Measurements from ENCODE around the gene FLRT1. TPM values are rescaled to one million over a fixed set of nuclear protein-coding genes. Genes with fewer than 3 reads are reported as not detected.

The FLRT1 gene
- total RNA-seq, 1 experiment from 2014 or later = 0.39 TPM

DNA sequence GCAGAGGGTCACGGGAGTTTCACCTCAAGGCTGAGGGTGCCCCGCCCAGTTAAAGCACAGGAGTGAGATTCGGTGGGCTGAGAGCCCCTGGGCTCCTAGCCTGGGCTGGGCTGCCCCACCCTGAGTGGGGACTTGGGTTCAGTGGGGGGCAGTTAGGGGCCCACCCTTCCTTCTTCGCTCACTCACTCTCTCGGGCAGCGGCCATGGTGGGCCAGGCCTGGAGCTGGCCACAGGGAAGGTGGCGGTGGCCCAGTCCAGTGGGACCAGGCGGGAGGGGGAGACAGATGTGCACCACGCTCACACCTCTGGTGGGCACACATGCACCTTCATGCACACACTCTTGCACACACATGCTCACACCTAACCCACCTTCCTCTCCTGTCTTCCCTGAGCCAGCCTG, 6.1 kb downstream of the FLRT1 start:
- Mint-ChIP-seq H3K36me3 (ENCODE audit: insufficient read depth, unreplicated experiment) (no peaks in the 10 kb centered on the region), H3K27ac (ENCODE audit: unreplicated experiment) (no peak overlapping the region), H3K9me3 (ENCODE audit: unreplicated experiment) (no peaks in the 10 kb centered on the region), H3K4me1 (ENCODE audit: low read depth, unreplicated experiment) (peaks cover 7% of the 10 kb centered on the region), H3K27me3 (ENCODE audit: insufficient read depth, unreplicated experiment) (no peaks in the 10 kb centered on the region), H3K4me3 (ENCODE audit: unreplicated experiment) (no peak overlapping the region)
- no TSS peak for BruUV-seq (replicated peaks)
- TF ChIP-seq, protein P1, sequence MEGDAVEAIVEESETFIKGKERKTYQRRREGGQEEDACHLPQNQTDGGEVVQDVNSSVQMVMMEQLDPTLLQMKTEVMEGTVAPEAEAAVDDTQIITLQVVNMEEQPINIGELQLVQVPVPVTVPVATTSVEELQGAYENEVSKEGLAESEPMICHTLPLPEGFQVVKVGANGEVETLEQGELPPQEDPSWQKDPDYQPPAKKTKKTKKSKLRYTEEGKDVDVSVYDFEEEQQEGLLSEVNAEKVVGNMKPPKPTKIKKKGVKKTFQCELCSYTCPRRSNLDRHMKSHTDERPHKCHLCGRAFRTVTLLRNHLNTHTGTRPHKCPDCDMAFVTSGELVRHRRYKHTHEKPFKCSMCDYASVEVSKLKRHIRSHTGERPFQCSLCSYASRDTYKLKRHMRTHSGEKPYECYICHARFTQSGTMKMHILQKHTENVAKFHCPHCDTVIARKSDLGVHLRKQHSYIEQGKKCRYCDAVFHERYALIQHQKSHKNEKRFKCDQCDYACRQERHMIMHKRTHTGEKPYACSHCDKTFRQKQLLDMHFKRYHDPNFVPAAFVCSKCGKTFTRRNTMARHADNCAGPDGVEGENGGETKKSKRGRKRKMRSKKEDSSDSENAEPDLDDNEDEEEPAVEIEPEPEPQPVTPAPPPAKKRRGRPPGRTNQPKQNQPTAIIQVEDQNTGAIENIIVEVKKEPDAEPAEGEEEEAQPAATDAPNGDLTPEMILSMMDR (IDR thresholded peaks at IDR 0.05; ENCODE audit: insufficient read depth in 1 of 2, low read depth in 1 of 2, low read length in 1 of 2, severe bottlenecking in 1 of 2, unreplicated experiment in 1 of 2) = no peak
- no peaks in the 10 kb centered on the region; the same call in 1 of the 2 replicates for H3K36me3 ChIP-seq (ENCODE audit: control insufficient read depth, insufficient read depth, low read length)
- H3K9me3 ChIP-seq = no peaks in the 10 kb centered on the region
- DNase-seq = no peak
- H3K4me1 ChIP-seq = peaks cover 13% of the 10 kb centered on the region
- intact Hi-C loops (cut with micrococcal nuclease; ENCODE audit: unreplicated experiment) = loop anchor here (1.0 to 2.0 kb wide), 2 partner anchors 49 to 106 kb away; no protein-coding TSS in a partner anchor
- no peaks in the 10 kb centered on the region for H3K27me3 ChIP-seq (replicated peaks; ENCODE audit: control insufficient read depth, insufficient read depth, low read length)
- ChIA-PET POLR2A (no interaction called here), CTCF (no interaction called here)
- no peak overlapping the region for H3K4me3 ChIP-seq (ENCODE audit: low read depth, low read length)

DNA sequence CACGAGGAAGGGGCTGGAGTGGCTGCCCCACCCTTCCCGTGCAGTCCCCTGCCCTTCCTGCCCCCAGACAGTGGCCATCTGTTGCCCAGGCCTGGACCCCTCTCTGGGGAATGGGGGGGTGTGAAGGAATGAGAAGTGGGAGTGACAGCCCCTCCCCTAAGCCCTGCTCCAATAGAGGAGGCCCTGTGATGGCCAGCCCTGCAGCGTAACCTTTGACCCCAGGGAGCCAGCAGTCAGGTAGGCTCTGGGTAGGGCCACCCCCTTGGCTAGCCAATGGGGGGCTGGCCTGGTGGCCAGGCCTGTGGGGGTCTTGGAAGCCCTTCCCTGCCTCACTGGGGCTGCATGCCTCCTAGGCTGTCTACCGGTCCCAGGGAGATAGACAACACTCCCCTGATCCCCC, 6.6 kb downstream of the FLRT1 start:
- DNase-seq = peak in 1 of 2 experiments; percentile 33
- Mint-ChIP-seq H3K9me3 (ENCODE audit: unreplicated experiment) (no peaks in the 10 kb centered on the region), H3K27ac (ENCODE audit: unreplicated experiment) (no peak overlapping the region), H3K4me1 (ENCODE audit: low read depth, unreplicated experiment) (peaks cover 7% of the 10 kb centered on the region), H3K27me3 (ENCODE audit: insufficient read depth, unreplicated experiment) (no peaks in the 10 kb centered on the region), H3K36me3 (ENCODE audit: insufficient read depth, unreplicated experiment) (no peaks in the 10 kb centered on the region), H3K4me3 (ENCODE audit: unreplicated experiment) (no peak overlapping the region)
- Histone ChIP-seq H3K36me3 (ENCODE audit: control insufficient read depth, insufficient read depth, low read length) (no peaks in the 10 kb centered on the region; the same call in 1 of the 2 replicates), H3K4me1 (peaks cover 13% of the 10 kb centered on the region), H3K9me3 (no peaks in the 10 kb centered on the region), H3K4me3 (ENCODE audit: low read depth, low read length) (no peak overlapping the region), H3K27me3 (replicated peaks; ENCODE audit: control insufficient read depth, insufficient read depth, low read length) (no peaks in the 10 kb centered on the region)
- BruUV-seq (replicated peaks) = no TSS peak
- POLR2A ChIA-PET = no interaction called here
- intact Hi-C loops (cut with micrococcal nuclease; ENCODE audit: unreplicated experiment) = no loop called here
- CTCF ChIA-PET = no interaction called here
- TF ChIP-seq, protein P1 (IDR thresholded peaks at IDR 0.05; ENCODE audit: insufficient read depth in 1 of 2, low read depth in 1 of 2, low read length in 1 of 2, severe bottlenecking in 1 of 2, unreplicated experiment in 1 of 2) = no peak

DNA sequence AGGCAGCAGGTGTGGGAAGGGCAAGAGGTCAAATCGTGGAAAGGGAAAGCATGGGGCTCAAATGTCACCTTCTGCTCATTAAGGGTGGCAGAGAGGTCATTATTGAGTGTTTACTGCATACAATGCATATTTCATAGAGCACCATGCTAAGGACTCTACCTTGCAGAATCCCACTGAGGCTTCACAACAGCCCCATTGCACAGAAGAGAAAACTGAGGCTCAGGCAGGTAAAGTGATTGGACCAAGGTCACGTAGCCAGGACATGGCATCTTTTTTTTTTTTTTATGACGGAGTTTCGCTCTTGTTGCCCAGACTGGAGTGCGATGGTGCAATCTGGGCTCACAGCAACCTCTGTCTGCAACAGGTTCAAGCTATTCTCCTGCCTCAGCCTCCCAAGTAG, 7.8 kb downstream of the FLRT1 start:
- Histone ChIP-seq H3K36me3 (ENCODE audit: control insufficient read depth, insufficient read depth, low read length) (no peaks in the 10 kb centered on the region; the same call in 1 of the 2 replicates), H3K27me3 (replicated peaks; ENCODE audit: control insufficient read depth, insufficient read depth, low read length) (no peaks in the 10 kb centered on the region), H3K4me1 (peaks cover 13% of the 10 kb centered on the region), H3K4me3 (ENCODE audit: low read depth, low read length) (no peak overlapping the region), H3K9me3 (no peaks in the 10 kb centered on the region)
- no peak overlapping the region for H3K27ac Mint-ChIP-seq (ENCODE audit: unreplicated experiment)
- intact Hi-C loops (cut with micrococcal nuclease; ENCODE audit: unreplicated experiment) = no loop called here
- no TSS peak for BruUV-seq (replicated peaks)
- ChIA-PET POLR2A (no interaction called here), CTCF (interaction anchor here (0.7 kb wide), 1 partner anchor 8 kb away, joined by 3 read pairs; no protein-coding TSS in a partner anchor)
- DNase-seq = no peak
- H3K27me3 Mint-ChIP-seq (ENCODE audit: insufficient read depth, unreplicated experiment) = no peaks in the 10 kb centered on the region
- TF ChIP-seq, protein P1 (IDR thresholded peaks at IDR 0.05; ENCODE audit: insufficient read depth in 1 of 2, low read depth in 1 of 2, low read length in 1 of 2, severe bottlenecking in 1 of 2, unreplicated experiment in 1 of 2) = no peak
- peaks cover 7% of the 10 kb centered on the region for H3K4me1 Mint-ChIP-seq (ENCODE audit: low read depth, unreplicated experiment)
- H3K36me3 Mint-ChIP-seq (ENCODE audit: insufficient read depth, unreplicated experiment) = no peaks in the 10 kb centered on the region
- no peaks in the 10 kb centered on the region for H3K9me3 Mint-ChIP-seq (ENCODE audit: unreplicated experiment)
- no peak overlapping the region for H3K4me3 Mint-ChIP-seq (ENCODE audit: unreplicated experiment)
